GM18507 (cell line): Measurements from ENCODE around the gene HEXD.

Experiments used
- DNase-seq: peaks from one replicate; pipeline ENCODE4 v3.0.0; 2011; ENCODE audit warnings: low read depth; ENCODE audit not compliant: insufficient read length; ENCODE audit errors: extremely low spot score
- FAIRE-seq: peaks from 2 replicates; lab custom pipeline; 2011; peaks lifted over from hg19 to GRCh38; lab: Jason Lieb, UNC

HEXD gene

GRCh38 chr17:82392209-82392920 lies 25.8 kb upstream of the HEXD start:
- DNase-seq (no peak), FAIRE-seq (no peak)

GRCh38 chr17:82392941-82393340 lies 25.2 kb upstream of the HEXD start:
- no peak for FAIRE-seq
- DNase-seq, result no peak

GRCh38 chr17:82394278-82394677 lies 23.9 kb upstream of the HEXD start:
- DNase-seq, result no peak
- no peak for FAIRE-seq

- FAIRE-seq (no peak), DNase-seq (no peak)
Measured at GRCh38 chr17:82396601-82397435, 21.3 kb upstream of the HEXD start.

DNA sequence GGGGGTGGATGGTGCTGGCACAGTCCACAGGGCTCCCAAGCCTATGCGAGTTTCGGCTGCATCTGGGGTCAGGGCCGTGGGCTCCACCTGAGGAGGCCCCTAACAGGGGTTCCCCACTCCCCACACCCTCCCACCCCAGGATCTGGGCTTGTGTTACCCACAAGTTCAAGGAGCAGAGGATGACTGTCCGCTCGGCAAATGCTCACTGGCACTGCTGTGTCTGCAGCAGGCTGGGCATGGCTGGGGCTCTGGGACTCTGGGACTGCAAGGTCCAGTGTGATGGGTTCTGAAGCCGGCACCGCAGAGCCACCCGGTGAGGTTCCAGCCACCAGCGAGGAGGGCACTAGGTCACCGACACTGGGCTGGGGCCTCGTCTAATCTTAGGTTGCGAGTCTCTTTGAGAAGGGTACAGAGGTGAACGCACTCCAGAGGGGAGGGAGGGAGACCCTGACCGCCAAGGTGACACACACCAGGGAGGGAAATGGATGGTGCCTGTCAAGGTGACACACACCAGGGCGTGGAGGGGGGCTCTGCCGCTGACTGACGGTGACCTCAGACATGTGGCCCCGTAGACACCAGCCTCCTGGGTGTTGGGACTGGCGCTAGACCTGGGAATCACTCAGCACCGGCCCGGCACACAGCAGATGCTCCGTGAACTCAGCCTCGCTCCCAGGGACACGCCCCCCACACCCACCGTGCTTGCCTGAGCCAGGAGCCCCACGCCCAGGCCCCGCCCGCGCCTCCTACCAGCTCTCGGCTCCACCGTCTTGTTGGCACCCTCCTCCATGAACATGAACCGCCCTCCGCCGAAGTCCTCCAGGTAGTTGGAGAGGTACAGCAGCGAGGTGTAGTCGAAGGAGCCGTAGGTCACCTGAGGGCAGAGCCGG lies 20.5 kb upstream of the HEXD start:
- DNase-seq (no peak), FAIRE-seq (no peak)

- DNase-seq (no peak), FAIRE-seq (no peak)
Measured at GRCh38 chr17:82399041-82399441, 19.1 kb upstream of the HEXD start.

DNA sequence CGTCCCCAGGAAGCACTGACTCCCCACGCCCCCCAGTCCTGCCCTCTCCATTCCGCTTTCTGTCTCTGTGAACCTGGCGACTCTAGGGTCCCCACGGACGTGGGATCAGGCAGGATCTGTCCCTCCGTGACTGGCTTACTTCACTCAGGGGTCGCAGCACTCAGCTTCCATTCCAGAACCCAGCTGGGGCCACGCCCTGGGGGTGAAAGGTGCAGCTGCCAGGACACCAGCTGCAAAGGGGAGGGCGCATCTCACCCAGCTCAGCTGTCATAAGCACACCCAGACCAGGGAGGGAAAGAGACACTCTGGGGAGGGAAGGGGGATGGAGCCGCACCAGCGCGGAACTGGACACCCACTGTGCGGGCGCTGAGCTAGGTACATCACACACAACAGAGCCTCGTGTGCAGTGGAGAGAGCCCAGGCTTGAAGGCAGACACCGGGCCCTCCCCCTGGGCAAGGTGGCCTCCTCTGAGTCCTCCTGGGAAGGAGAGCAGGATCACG lies 18.5 kb upstream of the HEXD start:
- FAIRE-seq (no peak), DNase-seq (no peak)

- FAIRE-seq (no peak), DNase-seq (no peak)
Measured at GRCh38 chr17:82400206-82400605, 17.9 kb upstream of the HEXD start.

GRCh38 chr17:82400830-82401229 lies 17.3 kb upstream of the HEXD start:
- DNase-seq (peak; percentile 81), FAIRE-seq (peak; percentile 96)

DNA sequence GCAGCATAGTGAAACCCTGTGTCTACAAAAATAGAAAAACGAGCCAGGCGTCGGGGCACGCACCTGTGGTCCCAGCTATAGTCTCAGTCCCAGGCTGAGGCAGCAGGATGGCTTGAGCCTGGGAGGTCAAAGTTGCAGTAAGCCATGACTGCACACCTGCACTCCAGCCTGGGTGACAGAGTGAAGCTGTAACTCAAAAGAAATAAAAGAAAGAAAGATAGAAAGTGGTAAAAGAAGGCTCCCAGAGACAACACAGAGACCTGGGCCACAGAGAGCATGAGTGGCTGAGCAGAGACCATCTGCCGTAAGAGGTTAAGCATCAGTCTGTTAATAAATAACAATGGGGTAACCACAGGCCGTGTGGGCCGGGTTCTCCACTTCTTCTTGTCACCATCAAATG lies 15.3 kb upstream of the HEXD start:
- FAIRE-seq, result peak; percentile 99

DNA sequence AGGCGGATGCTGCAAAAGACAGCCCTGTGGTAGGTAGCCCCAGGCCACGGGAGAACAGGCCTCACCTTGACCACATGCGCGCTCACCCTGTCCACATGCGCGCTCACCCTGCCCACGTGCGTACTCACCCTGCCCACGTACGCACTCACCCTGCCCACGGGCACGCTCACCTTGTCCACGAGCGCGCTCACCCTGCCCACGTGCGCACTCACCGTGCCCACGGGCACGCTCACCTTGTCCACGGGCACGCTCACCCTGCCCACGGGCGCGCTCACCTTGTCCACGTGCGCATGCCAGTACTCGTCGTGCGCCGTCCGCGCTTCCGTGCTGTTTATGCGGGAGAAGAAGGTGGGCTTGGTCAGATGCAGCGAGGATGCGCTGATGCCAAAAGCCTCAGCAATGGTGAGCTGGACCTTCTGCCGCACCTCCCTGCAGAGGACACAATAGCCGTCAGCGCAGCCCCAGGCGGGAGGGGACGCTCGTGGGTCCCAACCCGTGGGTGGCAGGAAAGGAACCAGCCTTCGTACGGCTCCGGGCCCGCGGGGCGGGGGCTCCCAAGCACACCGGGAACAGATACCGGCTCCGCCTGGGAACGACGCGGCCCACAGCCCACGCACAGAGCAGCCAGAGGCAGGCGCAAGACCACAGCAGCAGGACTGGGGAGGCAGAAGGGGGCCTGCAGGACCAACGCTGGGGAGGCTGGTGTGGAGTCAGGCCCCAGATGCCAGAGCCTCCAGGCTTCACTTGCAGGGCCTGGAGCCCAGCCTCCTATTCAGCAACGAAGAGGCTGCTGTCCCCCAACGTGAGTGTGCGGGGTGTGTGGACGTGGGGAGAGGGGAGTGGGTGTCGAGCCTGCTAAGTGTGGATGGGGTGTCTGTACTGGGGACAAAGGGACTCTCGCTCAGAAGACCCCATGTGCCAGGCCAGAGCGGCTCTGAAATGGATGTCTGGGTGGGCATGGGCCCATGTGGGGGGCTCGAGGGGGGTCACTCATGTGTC lies 14.2 kb upstream of the HEXD start:
- DNase-seq, result no peak
- no peak for FAIRE-seq

More for the DNA sequence above, 15.3 kb upstream of the HEXD start:
- peak; percentile 67 for DNase-seq

DNA sequence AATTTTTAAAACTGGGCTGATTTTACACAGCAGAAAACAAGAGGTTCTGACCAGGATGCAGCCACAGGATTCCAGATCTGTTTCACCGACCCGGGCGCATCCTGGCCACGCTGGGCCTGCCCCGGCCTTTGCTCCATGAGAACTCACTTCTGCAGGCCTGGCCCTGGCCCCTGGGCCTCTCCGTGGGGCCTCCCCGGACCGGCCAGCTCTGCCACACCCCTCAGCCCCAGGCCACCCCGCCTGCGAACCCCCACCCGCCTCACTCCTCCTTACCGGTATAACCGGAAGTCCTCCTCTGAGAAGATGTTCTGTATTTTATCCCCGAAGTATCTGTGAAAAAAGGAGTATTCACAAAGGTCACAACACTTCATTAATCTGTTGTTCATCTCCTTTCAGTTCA lies 13.1 kb upstream of the HEXD start:
- no peak for DNase-seq
- no peak for FAIRE-seq

DNA sequence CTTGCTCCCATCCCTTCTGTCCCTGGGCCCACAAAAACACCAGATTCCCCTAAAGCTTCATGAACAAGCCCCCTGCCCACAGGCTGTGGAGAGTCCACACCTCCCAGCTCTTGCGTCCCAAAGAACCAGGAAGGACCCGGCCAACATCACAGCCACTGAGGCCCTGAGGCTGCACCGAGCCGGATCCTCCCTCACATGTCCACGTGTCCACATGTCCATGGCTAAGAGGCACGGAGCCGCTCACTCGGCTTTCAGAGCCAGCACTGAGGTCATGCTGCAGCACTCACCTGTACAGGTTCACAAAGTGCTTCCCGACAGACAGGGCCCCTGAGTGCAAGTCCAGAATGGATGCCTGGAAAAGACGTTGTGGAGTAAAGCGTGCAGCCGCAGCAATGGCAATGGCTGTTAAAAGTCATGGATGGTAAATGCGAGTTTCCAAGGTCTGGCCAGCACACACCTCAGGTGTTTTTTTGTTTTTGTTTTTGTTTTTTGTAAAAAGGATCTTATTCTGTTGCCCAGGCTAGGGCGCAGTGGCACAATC lies 11.9 kb upstream of the HEXD start:
- FAIRE-seq (no peak), DNase-seq (no peak)

- no peak for DNase-seq
- no peak for FAIRE-seq
Measured at GRCh38 chr17:82407255-82407654, 10.9 kb upstream of the HEXD start.

DNA sequence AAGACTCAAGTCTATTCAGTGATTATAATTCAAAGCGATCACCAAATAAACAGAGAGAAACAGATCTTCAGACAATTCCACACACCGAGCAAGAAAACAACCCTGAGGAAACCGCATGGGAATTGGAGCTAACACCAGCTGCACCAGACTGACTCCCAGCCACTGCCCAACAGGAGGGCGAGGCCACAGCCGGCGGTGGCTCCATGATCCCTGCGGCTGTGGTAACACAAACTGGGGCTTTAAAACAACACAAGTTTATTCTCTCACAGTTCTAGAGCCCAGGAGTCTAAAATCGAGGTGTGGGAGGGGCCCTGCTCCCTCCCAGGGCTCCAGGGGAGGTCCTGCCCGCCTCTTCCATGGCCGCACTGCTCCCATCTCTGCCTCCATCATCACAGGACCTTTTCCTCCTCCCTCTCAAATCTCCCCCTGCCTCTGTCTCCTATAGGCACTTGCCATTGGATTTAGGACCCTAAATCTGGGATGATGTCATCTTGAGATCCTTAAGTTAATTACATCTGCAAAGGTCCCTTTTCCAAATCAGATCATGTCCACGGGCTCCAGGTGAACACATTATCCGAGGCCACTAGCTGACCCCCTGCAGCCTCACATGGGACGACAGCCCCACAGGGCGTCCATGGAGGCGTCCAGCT lies 9.7 kb upstream of the HEXD start:
- FAIRE-seq, result no peak
- no peak for DNase-seq

DNA sequence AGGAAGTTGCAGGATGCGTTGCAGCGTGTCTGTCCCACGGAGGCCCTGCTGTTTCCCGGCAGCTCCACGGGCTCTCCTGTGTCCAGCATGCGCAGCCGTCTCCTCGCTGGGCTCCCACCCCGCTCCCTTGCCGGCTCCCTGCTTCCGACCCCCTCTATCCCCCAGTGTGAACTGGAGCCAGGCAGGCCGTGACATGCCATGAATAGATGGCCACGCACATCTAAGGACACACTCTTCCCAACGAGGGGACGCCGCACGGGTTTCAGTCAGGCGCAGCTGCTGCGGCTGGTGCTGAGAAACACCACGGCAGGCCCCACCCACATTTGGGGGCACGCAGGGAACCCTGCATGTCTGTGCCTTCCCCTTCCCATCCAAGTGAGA lies 9.2 kb upstream of the HEXD start:
- no peak for DNase-seq
- no peak for FAIRE-seq

- DNase-seq (no peak), FAIRE-seq (no peak)
Measured at GRCh38 chr17:82410014-82410716, 8.0 kb upstream of the HEXD start.
